ENCODE data around the gene GTPBP4. TPM values are rescaled to one million over a fixed set of nuclear protein-coding genes. Genes with fewer than 3 reads are reported as not detected.

Gene GTPBP4
- total and polyA plus RNA-seq, 9 of the 15 experiments (the other 6 are each of a cell fraction or from before 2014, with no cell fraction given): 79.0 to 155 (median 128) TPM

- Histone ChIP-seq H3K4me2 (ENCODE audit: insufficient read depth, low read length) (peak overlapping the region; percentile 82), H3K27ac (ENCODE audit: extremely low read depth, low read depth, low read length) (peak overlapping the region; percentile 97), H3K9ac (ENCODE audit: insufficient read depth in 1 of 2, low read depth in 2 of 2, low read length in 2 of 2) (peak overlapping the region; percentile 86 to 90), H3K9me3 (replicated peaks; ENCODE audit: control insufficient read depth, insufficient read depth, low read depth, low read length) (no peaks in the 10 kb centered on the region), H3K9me1 (ENCODE audit: control insufficient read depth, insufficient read depth, low read length) (no peaks in the 10 kb centered on the region), H3K36me3 (ENCODE audit: control insufficient read depth, insufficient read depth, low read length) (peaks cover 40% of the 10 kb centered on the region), H3K4me3 (peak overlapping the region; percentile 94), H3K79me2 (ENCODE audit: control insufficient read depth, insufficient read depth, low read length) (peaks cover 84% of the 10 kb centered on the region), H4K20me1 (replicated peaks; ENCODE audit: control insufficient read depth, insufficient read depth, low read length) (no peaks in the 10 kb centered on the region; the same call in 1 of the 2 replicates), H2AFZ (ENCODE audit: low read depth, low read length) (peak overlapping the region; percentile 90), H3K4me1 (replicated peaks in 1 of 2; ENCODE audit: control insufficient read depth in 2 of 2, insufficient read depth in 2 of 2, low read length in 2 of 2) (peaks cover 12 to 15% of the 10 kb centered on the region in 2 experiments; a peak in 4 of 5 replicates), H3K27me3 (ENCODE audit: control insufficient read depth in 2 of 2, insufficient read depth in 2 of 2, low read length in 2 of 2) (no peaks in the 10 kb centered on the region)
- FAIRE-seq (peak; percentile 65), ATAC-seq (peak; percentile 52), DNase-seq (ENCODE audit: extremely low read depth in 1 of 4, low spot score in 3 of 4) (peak in 2 of 4 experiments; percentile 42 to 56)
- ChIA-PET CTCF (ENCODE audit: low intra/inter-chr PET ratio) (no interaction called here), POLR2A (interaction anchor here (1.1 to 1.2 kb wide), 2 partner anchors 8 to 10 kb away, joined by 4 to 5 read pairs; partner anchors contain the start of gene IDI1)
- in situ Hi-C loops (cut with MboI) (no loop called here), intact Hi-C loops (cut with micrococcal nuclease) (loop anchor here (10.0 kb wide), 1 partner anchor 122 kb away; the partner anchor contains the start of gene LARP4B)
- 2% methylated on average over 9 of the region's 26 CpGs for WGBS (ENCODE audit: insufficient coverage, low coverage, missing lambda C conversion rate)
- no TSS peak for BruUV-seq (replicated peaks)
- 0 out of 2 replicates have a peak, but pooled peaks have one; percentile 17 for TF ChIP-seq ZNF282 (CRISPR knock-in tag; IDR thresholded peaks at IDR 0.05)
- TF ChIP-seq BCL6 (CRISPR knock-in tag; IDR thresholded peaks at IDR 0.05): no peak
- TF ChIP-seq SPI1 (IDR thresholded peaks at IDR 0.05; ENCODE audit: borderline replicate concordance, low read depth, low read length): peak; percentile 68; the same call in 1 of the 2 replicates
- 0 out of 4 replicates have a peak, but pooled peaks of 1 of the 2 experiments have one; percentile 4 for TF ChIP-seq HDAC1 (IDR thresholded peaks at IDR 0.05)
- TF ChIP-seq NKRF (IDR thresholded peaks at IDR 0.05; ENCODE audit: borderline replicate concordance): 0 out of 2 replicates have a peak, but pooled peaks have one; percentile 61
- no peak for TF ChIP-seq RBM25 (IDR thresholded peaks at IDR 0.05; ENCODE audit: low read depth, low read length, severe bottlenecking)
- TF ChIP-seq SIN3A (IDR thresholded peaks at IDR 0.05; ENCODE audit: borderline replicate concordance in 2 of 2, control insufficient read depth in 1 of 2, low read depth in 2 of 2, low read length in 2 of 2): 0 out of 4 replicates have a peak, but pooled peaks of 1 of the 2 experiments have one; percentile 22
- no peak for TF ChIP-seq ZNF668 (CRISPR knock-in tag; IDR thresholded peaks at IDR 0.05)
- TF ChIP-seq ATF2 (CRISPR knock-in tag; IDR thresholded peaks at IDR 0.05): no peak
- peak in 1 of 3 experiments; percentile 71 for TF ChIP-seq YY1 (IDR thresholded peaks at IDR 0.05; ENCODE audit: borderline replicate concordance in 1 of 3, control insufficient read depth in 1 of 3, extremely low read depth in 1 of 3, insufficient read depth in 3 of 3, insufficient read length in 1 of 3, insufficient replicate concordance in 2 of 3, low read depth in 1 of 3, low read length in 2 of 3)
- no peak for TF ChIP-seq CREM (IDR thresholded peaks at IDR 0.05; ENCODE audit: low read depth)
- no peak for TF ChIP-seq FOXP1 (CRISPR knock-in tag; IDR thresholded peaks at IDR 0.05)
- TF ChIP-seq SAP30 (IDR thresholded peaks at IDR 0.05; ENCODE audit: borderline replicate concordance, insufficient read depth, low read depth, low read length, poor library complexity, severe bottlenecking): peak; percentile 8
- peak; percentile 57 for TF ChIP-seq MEIS2 (IDR thresholded peaks at IDR 0.05; ENCODE audit: partially characterized antibody)
- no peak for TF ChIP-seq CREB1 (IDR thresholded peaks at IDR 0.05)
- TF ChIP-seq CREB1 (CRISPR knock-in tag; IDR thresholded peaks at IDR 0.05): no peak
- no peak for TF ChIP-seq SAFB (IDR thresholded peaks at IDR 0.05; ENCODE audit: borderline replicate concordance, low read depth, low read length)
Observed at GRCh38 chr10:1057106-1057657, 68.9 kb downstream of the GTPBP4 start.

Data from K562 (cell line).